GM19467 (cell line): Measurements from ENCODE around the gene GLT1D1.
"Not testable (repeated sequence)": the region's sequence is repeated elsewhere in the genome, so short reads cannot be mapped to it uniquely, and the experiment has no call there.

Experiments used
- ATAC-seq: cut with Tn5 transposase; IDR thresholded peaks from one replicate; pipeline ENCODE4 v1.9.1; 2021; ENCODE audit warnings: mild to moderate bottlenecking, moderate library complexity; ENCODE audit not compliant: unreplicated experiment

Gene GLT1D1

GRCh38 chr12:128852885-128853599 is at the start of gene GLT1D1:
TSS of gene GLT1D1 (plus strand) at chr12:128853478. CDS start at chr12:128853582, 104 bp downstream.
- no peak for ATAC-seq

- ATAC-seq, result no peak
Measured at GRCh38 chr12:128803788-128804187, 49.5 kb upstream of the GLT1D1 start.

- no peak for ATAC-seq
Measured at GRCh38 chr12:128804762-128805161, 48.5 kb upstream of the GLT1D1 start.

- ATAC-seq, result not testable (repeated sequence)
Measured at GRCh38 chr12:128805406-128805805, 47.9 kb upstream of the GLT1D1 start.

- ATAC-seq, result no peak
Measured at GRCh38 chr12:128806573-128806972, 46.7 kb upstream of the GLT1D1 start.

- ATAC-seq, result no peak
Measured at GRCh38 chr12:128807161-128807724, 46.0 kb upstream of the GLT1D1 start.

- ATAC-seq, result no peak
Measured at GRCh38 chr12:128808651-128809050, 44.6 kb upstream of the GLT1D1 start.

- peak; percentile 55 for ATAC-seq
Measured at GRCh38 chr12:128810182-128811127, 42.8 kb upstream of the GLT1D1 start.

GRCh38 chr12:128811806-128812205 is 41.5 kb upstream of the GLT1D1 start:
- ATAC-seq, result no peak

- ATAC-seq, result no peak
Measured at GRCh38 chr12:128813392-128813791, 39.9 kb upstream of the GLT1D1 start.

GRCh38 chr12:128813883-128814282 is 39.4 kb upstream of the GLT1D1 start:
- ATAC-seq, result no peak

- no peak for ATAC-seq
Measured at GRCh38 chr12:128814411-128815261, 38.6 kb upstream of the GLT1D1 start.

GRCh38 chr12:128815779-128816642 is 37.3 kb upstream of the GLT1D1 start:
- ATAC-seq, result no peak

- ATAC-seq, result no peak
Measured at GRCh38 chr12:128816643-128816920, 36.7 kb upstream of the GLT1D1 start.

GRCh38 chr12:128817111-128818015 is 35.9 kb upstream of the GLT1D1 start:
- peak; percentile 28 for ATAC-seq

- peak; percentile 28 for ATAC-seq
Measured at GRCh38 chr12:128818065-128819022, 34.9 kb upstream of the GLT1D1 start.

- ATAC-seq, result no peak
Measured at GRCh38 chr12:128819293-128820144, 33.8 kb upstream of the GLT1D1 start.
